Subcutaneous adipose tissue (tissue), 4 donors: ENCODE results near the gene RADIL. TPM values are rescaled to one million over a fixed set of nuclear protein-coding genes. Genes with fewer than 3 reads are reported as not detected.

ENCODE experiments used
- total RNA-seq, 4 donors: library from RNA; depleted of rRNA; stranded (reverse); fragments of >200 nt; gene quantifications; one replicate each; pipeline ENCODE4 v1.1.0, GENCODE V29; 2016
- TF ChIP-seq, protein P1 (sequence below): fragments of 450-650 bp; IDR thresholded peaks from one replicate; pipeline ENCODE4 v1.5.1; 2016; ENCODE audit warnings: low read depth, mild to moderate bottlenecking, control low read depth, antibody characterized with exemption, moderate library complexity

Gene RADIL
- total RNA-seq, 4 donors from 2014 or later = 5.4 to 7.7 (median 6.3) TPM

GRCh38 chr7:4808026-4808425, 75.5 kb downstream of the RADIL start:
- TF ChIP-seq, protein P1, sequence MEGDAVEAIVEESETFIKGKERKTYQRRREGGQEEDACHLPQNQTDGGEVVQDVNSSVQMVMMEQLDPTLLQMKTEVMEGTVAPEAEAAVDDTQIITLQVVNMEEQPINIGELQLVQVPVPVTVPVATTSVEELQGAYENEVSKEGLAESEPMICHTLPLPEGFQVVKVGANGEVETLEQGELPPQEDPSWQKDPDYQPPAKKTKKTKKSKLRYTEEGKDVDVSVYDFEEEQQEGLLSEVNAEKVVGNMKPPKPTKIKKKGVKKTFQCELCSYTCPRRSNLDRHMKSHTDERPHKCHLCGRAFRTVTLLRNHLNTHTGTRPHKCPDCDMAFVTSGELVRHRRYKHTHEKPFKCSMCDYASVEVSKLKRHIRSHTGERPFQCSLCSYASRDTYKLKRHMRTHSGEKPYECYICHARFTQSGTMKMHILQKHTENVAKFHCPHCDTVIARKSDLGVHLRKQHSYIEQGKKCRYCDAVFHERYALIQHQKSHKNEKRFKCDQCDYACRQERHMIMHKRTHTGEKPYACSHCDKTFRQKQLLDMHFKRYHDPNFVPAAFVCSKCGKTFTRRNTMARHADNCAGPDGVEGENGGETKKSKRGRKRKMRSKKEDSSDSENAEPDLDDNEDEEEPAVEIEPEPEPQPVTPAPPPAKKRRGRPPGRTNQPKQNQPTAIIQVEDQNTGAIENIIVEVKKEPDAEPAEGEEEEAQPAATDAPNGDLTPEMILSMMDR = no peak

GRCh38 chr7:4807598-4808016, 75.9 kb downstream of the RADIL start:
- TF ChIP-seq, protein P1 = no peak

- TF ChIP-seq, protein P1 = no peak
Observed at GRCh38 chr7:4806983-4807597, 76.4 kb downstream of the RADIL start.

DNA sequence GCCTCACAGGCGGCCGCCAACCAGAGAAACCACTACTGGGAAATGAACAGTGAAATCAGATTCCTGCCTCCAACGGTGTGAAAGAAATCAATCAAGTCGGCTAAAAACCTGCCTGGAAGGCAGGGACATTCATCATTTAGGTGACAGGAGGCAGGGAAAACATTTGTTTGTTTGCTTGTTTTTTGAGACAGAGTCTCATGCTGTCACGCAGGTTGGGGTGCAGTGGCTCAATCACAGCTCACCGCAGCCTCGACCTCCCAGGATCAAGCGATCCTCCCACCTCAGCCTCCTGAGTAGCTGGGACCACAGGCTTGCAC, 77.6 kb downstream of the RADIL start:
- TF ChIP-seq, protein P1 = no peak

GRCh38 chr7:4805110-4805983, 78.2 kb downstream of the RADIL start:
- TF ChIP-seq, protein P1 = no peak

GRCh38 chr7:4803397-4804241, 79.9 kb downstream of the RADIL start:
- TF ChIP-seq, protein P1 = no peak

DNA sequence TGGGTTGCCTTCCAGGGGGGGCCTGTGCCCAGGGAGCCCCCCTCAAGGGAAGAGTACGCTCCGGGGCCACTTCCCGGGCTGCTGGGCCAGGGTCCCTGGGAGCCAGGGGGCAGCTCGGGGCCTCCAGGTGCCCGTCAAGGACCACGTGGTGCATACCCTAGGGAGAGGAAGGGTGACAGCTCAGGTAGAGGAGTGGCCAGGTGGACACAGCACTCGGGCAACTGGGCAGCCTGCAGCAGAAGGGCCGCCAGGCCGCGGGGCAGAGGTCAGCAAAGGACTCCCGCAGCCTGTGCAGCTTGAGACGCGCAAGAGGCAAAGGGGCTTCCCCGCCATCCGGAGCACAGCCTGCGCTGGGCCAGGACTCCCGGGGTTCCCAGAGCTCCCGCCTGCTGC, 81.7 kb downstream of the RADIL start:
- TF ChIP-seq, protein P1 = no peak
